Thyroid gland (tissue), 4 donors: ENCODE measurements around the gene TMEM117. TPM values are rescaled to one million over a fixed set of nuclear protein-coding genes. Genes with fewer than 3 reads are reported as not detected.

Experiments used
- DNase-seq, 2 donors: peaks; one replicate each; pipeline ENCODE4 v3.0.0-alpha.2; 2019
- H3K27ac ChIP-seq, 3 donors: fragments of 200-600 bp; sonication (generic); 1 replicate in 2 of 3; 2 replicates in 1 of 3; pipeline ENCODE4 v1.5.1; 2016 to 2019; ENCODE audit warnings: mild to moderate bottlenecking in 1 of 3, moderate library complexity in 1 of 3
- H3K27me3 ChIP-seq: fragments of 200-600 bp; sonication (generic); one replicate; pipeline ENCODE4 v1.5.1; 2019
- H3K36me3 ChIP-seq, 2 donors: fragments of 200-600 bp; sonication (generic); one replicate each; pipeline ENCODE4 v1.5.1; 2016 to 2019
- H3K4me1 ChIP-seq, 2 donors: fragments of 200-600 bp; sonication (generic); one replicate each; pipeline ENCODE4 v1.5.1; 2017 to 2019
- H3K4me3 ChIP-seq, 3 donors: fragments of 200-600 bp; sonication (generic); replicated peaks in 1 of 3; 1 replicate in 2 of 3; 2 replicates in 1 of 3; pipeline ENCODE4 v1.5.1; 2016; ENCODE audit warnings: mild to moderate bottlenecking in 1 of 3
- H3K9me3 ChIP-seq: fragments of 200-600 bp; sonication (generic); one replicate; pipeline ENCODE4 v1.5.1; 2017
- CTCF ChIP-seq, 6 experiments: fragments of 200-600 bp in 3 of 6; fragments of 450-650 bp in 3 of 6; sonication (generic) in 3 of 6; IDR thresholded peaks; one replicate each; pipeline ENCODE4 v1.5.1; 2016 to 2019; ENCODE audit warnings: antibody characterized with exemption in 6 of 6, mild to moderate bottlenecking in 2 of 6, inconsistent platforms in 1 of 6, moderate library complexity in 1 of 6
- POLR2A ChIP-seq, 2 donors: fragments of 450-650 bp; IDR thresholded peaks; one replicate each; pipeline ENCODE4 v1.6.1; 2017; ENCODE audit warnings: antibody characterized with exemption in 2 of 2, mild to moderate bottlenecking in 2 of 2, moderate library complexity in 1 of 2
- WGBS, 2 donors: methylation state at CpG; one replicate each; pipeline ENCODE4 v1.1.5; 2017; 5-methylcytosine and 5-hydroxymethylcytosine counted together
- intact Hi-C: fragments of 100-400 bp; cut with DNase I; formaldehyde crosslinking; loops from one replicate; pipeline ENCODE4 v1.15.1; 2023
- total RNA-seq, 4 donors: library from RNA; depleted of rRNA; stranded (reverse); fragments of >200 nt; gene quantifications; one replicate each; pipeline ENCODE4 v1.2.3, GENCODE V29; 2016

The TMEM117 gene
- total RNA-seq, 4 donors from 2014 or later: 18.9 to 32.4 (median 24.7) TPM

- Histone ChIP-seq H3K9me3 (no peaks in the 10 kb centered on the region), H3K36me3 (no peaks in the 10 kb centered on the region), H3K4me3 (no peak overlapping the region), H3K4me1 (no peaks in the 10 kb centered on the region), H3K27me3 (no peaks in the 10 kb centered on the region), H3K27ac (no peak overlapping the region)
- TF ChIP-seq POLR2A (IDR thresholded peaks at IDR 0.05): no peak
- TF ChIP-seq CTCF (IDR thresholded peaks at IDR 0.05): no peak
- intact Hi-C loops: no loop called here
- WGBS, 2 donors: 93 to 98% methylated on average over 3 of the region's 3 CpGs
- no peak for DNase-seq
Observed at GRCh38 chr12:44046732-44047417, 211.0 kb downstream of the TMEM117 start.

DNA sequence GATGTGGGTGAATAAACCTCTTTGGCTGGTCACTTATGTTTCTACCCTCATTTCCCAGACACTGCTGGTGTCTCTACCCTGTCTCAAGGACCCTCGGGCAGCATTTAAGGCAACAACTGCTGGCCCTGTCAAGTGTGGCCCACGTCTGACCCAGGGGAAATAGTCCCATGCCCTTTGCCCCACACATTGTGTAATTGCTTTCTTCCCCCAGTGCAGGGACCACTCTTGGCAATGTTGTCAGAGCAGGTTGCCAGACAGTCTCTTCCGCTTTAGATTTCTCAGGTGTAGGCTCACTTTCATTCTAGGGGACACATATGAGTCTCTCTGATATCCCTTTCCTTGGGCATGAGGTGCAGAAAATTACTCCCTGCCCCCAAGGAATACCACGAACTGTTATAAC, 216.7 kb downstream of the TMEM117 start:
- H3K27me3 ChIP-seq: no peaks in the 10 kb centered on the region
- no peaks in the 10 kb centered on the region for H3K9me3 ChIP-seq
- H3K27ac ChIP-seq: no peak overlapping the region
- H3K4me3 ChIP-seq: no peak overlapping the region
- 63 to 67% methylated on average over 4 of the region's 4 CpGs for WGBS, 2 donors
- H3K4me1 ChIP-seq: no peaks in the 10 kb centered on the region
- no peak for DNase-seq
- TF ChIP-seq POLR2A (IDR thresholded peaks at IDR 0.05) (no peak), CTCF (IDR thresholded peaks at IDR 0.05) (no peak)
- no peaks in the 10 kb centered on the region for H3K36me3 ChIP-seq
- intact Hi-C loops: no loop called here

DNA sequence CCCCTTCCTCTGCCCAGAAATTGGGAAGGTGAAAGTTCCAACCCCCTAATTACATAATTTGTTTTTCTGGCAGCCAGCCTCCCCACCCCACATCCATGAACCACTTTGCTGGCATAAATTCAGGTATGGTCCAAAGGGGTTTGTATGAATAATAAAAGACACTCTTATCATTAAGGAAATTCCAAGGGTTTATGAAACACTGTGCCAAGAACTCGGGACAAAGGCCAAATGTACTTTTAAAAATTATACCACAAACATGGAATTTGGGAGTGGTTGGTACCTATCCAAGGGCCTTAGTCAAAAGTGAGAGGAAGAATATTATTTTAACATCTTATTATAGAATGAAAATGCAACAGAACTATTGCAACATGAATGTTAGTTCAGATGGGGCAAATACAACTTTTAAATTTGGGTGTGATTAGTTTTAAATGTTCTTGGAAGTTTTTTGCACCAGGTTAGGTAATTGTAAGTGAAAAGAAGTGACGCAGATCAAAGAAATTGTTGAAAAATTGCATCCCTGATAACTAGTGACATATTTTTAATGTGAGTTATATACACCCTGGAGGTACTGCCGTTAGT, 217.8 kb downstream of the TMEM117 start:
- H3K27ac ChIP-seq: no peak overlapping the region
- no peaks in the 10 kb centered on the region for H3K4me1 ChIP-seq
- H3K4me3 ChIP-seq: no peak overlapping the region
- no peaks in the 10 kb centered on the region for H3K27me3 ChIP-seq
- 69 to 74% methylated on average over 3 of the region's 3 CpGs for WGBS, 2 donors
- TF ChIP-seq POLR2A (IDR thresholded peaks at IDR 0.05) (no peak), CTCF (IDR thresholded peaks at IDR 0.05) (no peak)
- intact Hi-C loops: no loop called here
- H3K36me3 ChIP-seq: no peaks in the 10 kb centered on the region
- no peaks in the 10 kb centered on the region for H3K9me3 ChIP-seq
- DNase-seq: no peak

GRCh38 chr12:44054281-44054680, 218.4 kb downstream of the TMEM117 start:
- no peaks in the 10 kb centered on the region for H3K36me3 ChIP-seq
- WGBS, 2 donors: 79 to 92% methylated on average over 3 of the region's 3 CpGs

More at GRCh38 chr12:44054281-44054680, 218.4 kb downstream of the TMEM117 start:
- no peaks in the 10 kb centered on the region for H3K4me1 ChIP-seq
- intact Hi-C loops: no loop called here
- H3K27ac ChIP-seq: no peak overlapping the region
- H3K27me3 ChIP-seq: no peaks in the 10 kb centered on the region
- H3K9me3 ChIP-seq: no peaks in the 10 kb centered on the region
- H3K4me3 ChIP-seq: no peak overlapping the region
- DNase-seq: no peak
- TF ChIP-seq CTCF (IDR thresholded peaks at IDR 0.05) (no peak), POLR2A (IDR thresholded peaks at IDR 0.05) (no peak)
